NOMO-1 treated with dmso at 0.1 percent for 144 hours (cell line): ENCODE data around the gene ADIRF.
"Not testable (repeated sequence)": the region's sequence is repeated elsewhere in the genome, so short reads cannot be mapped to it uniquely, and the experiment has no call there.

Experiments
- DNase-seq: peaks from one replicate; lab custom pipeline; 2025; ENCODE audit not compliant: unreplicated experiment; lab: John Stamatoyannopoulos, UW

Gene ADIRF

GRCh38 chr10:86968271-86968993, at the start of gene ADIRF:
TSS of gene ADIRF (plus strand) at chr10:86968482. CDS start at chr10:86968545, 63 bp downstream.
- DNase-seq, result no peak

GRCh38 chr10:86922553-86922961, 45.7 kb upstream of the ADIRF start:
- DNase-seq, result no peak

GRCh38 chr10:86929468-86930380, 38.6 kb upstream of the ADIRF start:
- DNase-seq, result no peak

GRCh38 chr10:86931872-86932271, 36.4 kb upstream of the ADIRF start:
- no peak for DNase-seq

- no peak for DNase-seq
Observed at GRCh38 chr10:86932674-86933073, 35.6 kb upstream of the ADIRF start.

- not testable (repeated sequence) for DNase-seq
Observed at GRCh38 chr10:86934162-86934711, 34.0 kb upstream of the ADIRF start.

- no peak for DNase-seq
Observed at GRCh38 chr10:86936661-86937501, 31.4 kb upstream of the ADIRF start.

- no peak for DNase-seq
Observed at GRCh38 chr10:86937502-86938154, 30.7 kb upstream of the ADIRF start.

GRCh38 chr10:86938260-86938659, 30.0 kb upstream of the ADIRF start:
- no peak for DNase-seq

- DNase-seq, result not testable (repeated sequence)
Observed at GRCh38 chr10:86940076-86940475, 28.2 kb upstream of the ADIRF start.

- no peak for DNase-seq
Observed at GRCh38 chr10:86940677-86941076, 27.6 kb upstream of the ADIRF start.

GRCh38 chr10:86941426-86941825, 26.9 kb upstream of the ADIRF start:
- no peak for DNase-seq

GRCh38 chr10:86941991-86942421, 26.3 kb upstream of the ADIRF start:
- DNase-seq, result no peak

GRCh38 chr10:86942441-86943315, 25.6 kb upstream of the ADIRF start:
- no peak for DNase-seq

- no peak for DNase-seq
Observed at GRCh38 chr10:86943316-86944030, 24.8 kb upstream of the ADIRF start.

- no peak for DNase-seq
Observed at GRCh38 chr10:86944031-86944419, 24.3 kb upstream of the ADIRF start.

GRCh38 chr10:86944471-86944870, 23.8 kb upstream of the ADIRF start:
- no peak for DNase-seq

GRCh38 chr10:86944907-86945306, 23.4 kb upstream of the ADIRF start:
- no peak for DNase-seq
